ENCODE data around the gene PCSK4.

Gene PCSK4

DNA sequence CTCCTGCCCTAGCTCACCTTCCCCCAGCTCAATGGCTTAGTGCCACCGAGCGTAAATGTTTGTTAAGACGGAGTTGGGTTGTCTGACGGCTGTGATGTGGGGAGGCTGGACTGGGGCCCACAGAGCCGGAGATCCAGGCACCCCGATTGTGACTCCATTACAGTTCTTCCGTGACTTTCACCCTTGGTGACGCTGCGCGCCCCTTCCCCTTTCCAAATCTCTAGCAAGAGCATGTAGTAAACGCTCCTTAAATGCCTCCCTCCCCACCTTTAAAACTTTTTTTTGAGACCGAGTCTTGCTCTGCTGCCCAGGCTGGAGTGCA lies 1.7 kb upstream of the PCSK4 start:
- no peaks in the 10 kb centered on the region for H3F3A ChIP-seq (ENCODE audit: insufficient read depth)
- no peaks in the 10 kb centered on the region for H3K9me3 ChIP-seq (ENCODE audit: insufficient read depth, low read length)
- H3K4me2 ChIP-seq (ENCODE audit: low read depth, low read length, poor library complexity, severe bottlenecking): no peak overlapping the region
- no peaks in the 10 kb centered on the region for H3K79me2 ChIP-seq (ENCODE audit: insufficient read depth, low read length)
- H3K36me3 ChIP-seq (ENCODE audit: low read length): no peaks in the 10 kb centered on the region
- no peaks in the 10 kb centered on the region for H3K9me2 ChIP-seq (replicated peaks; ENCODE audit: insufficient read depth, low read length)
- H3K27me3 ChIP-seq (ENCODE audit: low read length): no peaks in the 10 kb centered on the region
- no peaks in the 10 kb centered on the region for H4K20me1 ChIP-seq (ENCODE audit: low read depth, low read length)
- H2AFZ ChIP-seq (ENCODE audit: low read depth, low read length, severe bottlenecking): no peak overlapping the region
- H3K9ac ChIP-seq (ENCODE audit: low read length): no peak overlapping the region
- no peak overlapping the region for H3K27ac ChIP-seq (ENCODE audit: low read depth, low read length)
- H3K4me3 ChIP-seq (ENCODE audit: insufficient read depth, low read length, poor library complexity, severe bottlenecking): no peak overlapping the region
- TF ChIP-seq EZH2phosphoT487 (conservative IDR thresholded peaks at IDR 0.05; ENCODE audit: low read length) (no peak), CTCF (IDR thresholded peaks at IDR 0.05; ENCODE audit: insufficient read depth, low read length, poor library complexity, severe bottlenecking) (no peak)

- H3K4me3 ChIP-seq (ENCODE audit: insufficient read depth, low read length, poor library complexity, severe bottlenecking): peak within 1 kb of the TSS; percentile 53
- no peaks in the 10 kb centered on the region for H3K9me3 ChIP-seq (ENCODE audit: insufficient read depth, low read length)
- no peaks in the 10 kb centered on the region for H3K9me2 ChIP-seq (replicated peaks; ENCODE audit: insufficient read depth, low read length)
- no peaks in the 10 kb centered on the region for H3F3A ChIP-seq (ENCODE audit: insufficient read depth)
- no peaks in the 10 kb centered on the region for H4K20me1 ChIP-seq (ENCODE audit: low read depth, low read length)
- no peaks in the 10 kb centered on the region for H3K79me2 ChIP-seq (ENCODE audit: insufficient read depth, low read length)
- no peak within 1 kb of the TSS for H3K27ac ChIP-seq (ENCODE audit: low read depth, low read length)
- peak within 1 kb of the TSS; percentile 75 for H2AFZ ChIP-seq (ENCODE audit: low read depth, low read length, severe bottlenecking)
- no peaks in the 10 kb centered on the region for H3K27me3 ChIP-seq (ENCODE audit: low read length)
- peak within 1 kb of the TSS; percentile 71 for H3K4me2 ChIP-seq (ENCODE audit: low read depth, low read length, poor library complexity, severe bottlenecking)
- H3K9ac ChIP-seq (ENCODE audit: low read length): peak within 1 kb of the TSS; percentile 46; the same call in 1 of the 2 replicates
- TF ChIP-seq EZH2phosphoT487 (conservative IDR thresholded peaks at IDR 0.05; ENCODE audit: low read length): no peak
- no peak for TF ChIP-seq CTCF (IDR thresholded peaks at IDR 0.05; ENCODE audit: insufficient read depth, low read length, poor library complexity, severe bottlenecking)
- H3K36me3 ChIP-seq (ENCODE audit: low read length): no peaks in the 10 kb centered on the region
These were observed 1.1 kb upstream of the PCSK4 start, which contains the start of gene REEP6 for GRCh38 chr19:1491114-1491848. TSS of gene REEP6 (plus strand) at chr19:1491181. CDS start at chr19:1491270, 89 bp downstream.

DNA sequence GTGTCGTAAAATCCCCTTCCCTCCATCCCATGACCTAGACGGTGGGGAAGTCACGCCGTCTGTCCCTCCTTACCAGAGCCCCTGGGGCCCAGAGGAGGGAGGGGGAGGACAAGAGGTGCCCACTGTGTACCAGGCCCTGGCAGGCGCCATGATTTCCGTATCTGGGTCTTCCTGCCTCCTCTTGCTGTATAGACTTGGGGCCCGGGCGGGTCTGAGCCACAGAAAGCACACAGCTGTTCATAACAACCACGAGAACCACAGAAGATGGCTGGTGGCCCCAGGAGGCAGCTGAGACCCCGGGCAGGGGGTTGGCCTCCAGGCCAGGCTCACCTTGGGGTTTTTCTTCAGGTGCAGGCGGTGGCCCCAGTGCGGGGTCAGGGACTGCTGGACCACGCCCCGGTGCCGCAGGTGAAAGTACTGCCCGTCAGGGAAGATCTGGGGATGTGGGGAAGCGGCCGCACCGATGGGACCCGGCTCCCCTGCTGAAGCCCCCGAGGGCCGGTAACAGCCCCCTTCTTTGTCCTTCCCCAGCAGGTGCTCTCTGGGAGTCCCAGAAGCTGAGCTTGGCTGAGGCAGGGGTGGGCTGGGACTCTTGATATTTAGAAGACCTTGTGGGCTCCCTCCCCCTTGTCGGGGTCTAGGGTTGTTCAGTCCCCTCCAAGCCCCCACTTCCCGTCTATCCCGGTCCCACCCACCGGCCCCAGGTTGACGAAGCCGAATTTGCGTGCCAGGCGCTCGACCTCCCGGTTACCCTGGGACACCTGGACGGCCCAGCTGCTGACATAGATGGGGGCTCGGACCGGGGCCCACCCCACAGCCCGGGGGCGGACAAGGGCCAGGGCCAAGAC lies 463 bp downstream of the PCSK4 start:
- TF ChIP-seq CTCF (IDR thresholded peaks at IDR 0.05; ENCODE audit: insufficient read depth, low read length, poor library complexity, severe bottlenecking) (no peak), EZH2phosphoT487 (conservative IDR thresholded peaks at IDR 0.05; ENCODE audit: low read length) (no peak)
- H3K9me2 ChIP-seq (replicated peaks; ENCODE audit: insufficient read depth, low read length): no peaks in the 10 kb centered on the region
- no peaks in the 10 kb centered on the region for H3K79me2 ChIP-seq (ENCODE audit: insufficient read depth, low read length)
- no peaks in the 10 kb centered on the region for H3K27me3 ChIP-seq (ENCODE audit: low read length)
- H2AFZ ChIP-seq (ENCODE audit: low read depth, low read length, severe bottlenecking): peak overlapping the region; percentile 75
- no peaks in the 10 kb centered on the region for H3F3A ChIP-seq (ENCODE audit: insufficient read depth)
- no peaks in the 10 kb centered on the region for H3K36me3 ChIP-seq (ENCODE audit: low read length)
- H3K9ac ChIP-seq (ENCODE audit: low read length): peak overlapping the region; percentile 46; the same call in 1 of the 2 replicates
- H3K4me2 ChIP-seq (ENCODE audit: low read depth, low read length, poor library complexity, severe bottlenecking): peak overlapping the region; percentile 71
- H4K20me1 ChIP-seq (ENCODE audit: low read depth, low read length): no peaks in the 10 kb centered on the region
- no peak overlapping the region for H3K27ac ChIP-seq (ENCODE audit: low read depth, low read length)
- H3K9me3 ChIP-seq (ENCODE audit: insufficient read depth, low read length): no peaks in the 10 kb centered on the region
- peak overlapping the region; percentile 53 for H3K4me3 ChIP-seq (ENCODE audit: insufficient read depth, low read length, poor library complexity, severe bottlenecking)

All from SU-DHL-6 (cell line).